Measurements from ENCODE around the gene KIAA1671. TPM values are rescaled to one million over a fixed set of nuclear protein-coding genes. Genes with fewer than 3 reads are reported as not detected.

Gene KIAA1671
- total and polyA plus RNA-seq, 9 of the 15 experiments (the other 6 are each of a cell fraction or from before 2014, with no cell fraction given): under 0.01 to 0.11 (median 0.02) TPM; not detected in 5

DNA sequence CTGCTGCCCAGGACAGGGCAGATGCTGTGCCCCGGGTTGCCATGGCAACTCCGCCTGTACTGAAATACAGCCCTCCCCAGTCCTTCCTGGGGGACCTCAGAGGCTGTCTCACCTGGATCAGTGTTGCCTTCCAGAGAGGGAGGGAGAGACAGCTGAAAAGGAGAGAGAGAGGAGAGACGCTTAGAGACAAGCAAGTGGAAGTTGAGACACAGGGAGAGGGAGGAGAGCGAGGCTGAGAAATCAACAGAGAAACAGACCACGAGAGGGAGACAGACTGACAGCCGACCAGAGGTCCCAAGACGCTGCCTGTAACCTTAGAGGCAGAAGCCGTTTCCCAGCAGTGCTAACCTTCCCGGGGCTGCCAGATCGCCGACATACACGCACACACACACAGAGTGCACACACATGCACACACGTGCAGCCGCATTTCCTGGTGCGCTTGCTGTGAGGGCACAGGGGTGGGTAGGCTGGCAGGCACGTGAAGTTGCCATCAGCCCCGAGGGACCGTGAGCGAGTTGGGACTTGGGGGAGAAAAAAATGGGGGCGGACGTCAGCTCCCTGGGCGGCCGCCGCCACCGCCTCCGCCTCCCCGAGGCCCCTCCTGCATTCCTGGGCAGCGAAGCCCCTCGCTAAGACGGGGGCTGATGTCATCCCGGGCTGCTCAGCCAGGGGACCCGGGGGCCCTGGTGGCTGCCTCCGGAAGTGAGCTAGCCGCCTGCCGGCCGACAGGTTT lies 158.5 kb downstream of the KIAA1671 start:
- DNase-seq (ENCODE audit: extremely low read depth in 1 of 4, low spot score in 3 of 4) (peak; percentile 33 to 50 (median 44)), FAIRE-seq (no peak), ATAC-seq (peak; percentile 82)
- intact Hi-C loops (cut with micrococcal nuclease): no loop called here
- Histone ChIP-seq H3K4me3 (peak overlapping the region; percentile 23; the same call in 1 of the 2 replicates), H3K9ac (ENCODE audit: insufficient read depth in 1 of 2, low read depth in 2 of 2, low read length in 2 of 2) (0 out of 4 replicates have a peak overlapping the region, but pooled peaks of 1 of the 2 experiments have one; percentile 17), H3K4me1 (replicated peaks in 1 of 2; ENCODE audit: control insufficient read depth in 2 of 2, insufficient read depth in 2 of 2, low read length in 2 of 2) (peaks cover 0 to 6% of the 10 kb centered on the region in 2 experiments; a peak in 2 of 5 replicates), H3K27me3 (ENCODE audit: control insufficient read depth in 2 of 2, insufficient read depth in 2 of 2, low read length in 2 of 2) (peaks cover 7 to 27% of the 10 kb centered on the region in 2 experiments; a peak in 4 of 5 replicates), H2AFZ (ENCODE audit: low read depth, low read length) (peak overlapping the region; percentile 69), H3K79me2 (ENCODE audit: control insufficient read depth, insufficient read depth, low read length) (no peaks in the 10 kb centered on the region), H3K27ac (ENCODE audit: extremely low read depth, low read depth, low read length) (no peak overlapping the region), H3K9me1 (ENCODE audit: control insufficient read depth, insufficient read depth, low read length) (no peaks in the 10 kb centered on the region), H3K4me2 (ENCODE audit: insufficient read depth, low read length) (peak overlapping the region; percentile 64), H3K36me3 (ENCODE audit: control insufficient read depth, insufficient read depth, low read length) (no peaks in the 10 kb centered on the region), H4K20me1 (replicated peaks; ENCODE audit: control insufficient read depth, insufficient read depth, low read length) (peaks cover 7% of the 10 kb centered on the region), H3K9me3 (replicated peaks; ENCODE audit: control insufficient read depth, insufficient read depth, low read depth, low read length) (no peaks in the 10 kb centered on the region)
- ChIA-PET POLR2A (interaction anchor here (0.7 to 1.4 kb wide), 2 partner anchors 15 to 357 kb away, joined by 3 to 4 read pairs; no protein-coding TSS in a partner anchor), CTCF (ENCODE audit: low intra/inter-chr PET ratio) (interaction anchor here (0.5 kb wide), 1 partner anchor 21 kb away, joined by 3 read pairs; no protein-coding TSS in a partner anchor)
- 1% methylated on average over 16 of the region's 36 CpGs for WGBS (ENCODE audit: insufficient coverage, low coverage, missing lambda C conversion rate)
- BruUV-seq (replicated peaks): no TSS peak
- in situ Hi-C loops (cut with MboI): no loop called here
- TF ChIP-seq RAD21 (CRISPR knock-in tag; conservative IDR thresholded peaks at IDR 0.05 in 1 of 2, IDR thresholded peaks at IDR 0.05 in 1 of 2): peak in 1 of 2 experiments; percentile 36; a peak in 2 of 4 replicates
- TF ChIP-seq, protein P1, sequence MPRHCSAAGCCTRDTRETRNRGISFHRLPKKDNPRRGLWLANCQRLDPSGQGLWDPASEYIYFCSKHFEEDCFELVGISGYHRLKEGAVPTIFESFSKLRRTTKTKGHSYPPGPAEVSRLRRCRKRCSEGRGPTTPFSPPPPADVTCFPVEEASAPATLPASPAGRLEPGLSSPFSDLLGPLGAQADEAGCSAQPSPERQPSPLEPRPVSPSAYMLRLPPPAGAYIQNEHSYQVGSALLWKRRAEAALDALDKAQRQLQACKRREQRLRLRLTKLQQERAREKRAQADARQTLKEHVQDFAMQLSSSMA (CRISPR knock-in tag; IDR thresholded peaks at IDR 0.05): no peak
- TF ChIP-seq RFX1 (IDR thresholded peaks at IDR 0.05): peak; percentile 91
- TF ChIP-seq CTCF (IDR thresholded peaks at IDR 0.05 in 2 of 3, conservative IDR thresholded peaks at IDR 0.05 in 1 of 3; ENCODE audit: insufficient read depth in 2 of 3, low read depth in 1 of 3, low read length in 3 of 3): peak; percentile 38 to 48 (median 46); a peak in 5 of 6 replicates
- no peak for TF ChIP-seq NFRKB (IDR thresholded peaks at IDR 0.05; ENCODE audit: low read depth)
- no peak for TF ChIP-seq ZEB2 (IDR thresholded peaks at IDR 0.05)
- no peak for TF ChIP-seq ZNF354B (CRISPR knock-in tag; IDR thresholded peaks at IDR 0.05)
- TF ChIP-seq ZNF140 (CRISPR knock-in tag; IDR thresholded peaks at IDR 0.05): no peak
- TF ChIP-seq, protein P2, sequence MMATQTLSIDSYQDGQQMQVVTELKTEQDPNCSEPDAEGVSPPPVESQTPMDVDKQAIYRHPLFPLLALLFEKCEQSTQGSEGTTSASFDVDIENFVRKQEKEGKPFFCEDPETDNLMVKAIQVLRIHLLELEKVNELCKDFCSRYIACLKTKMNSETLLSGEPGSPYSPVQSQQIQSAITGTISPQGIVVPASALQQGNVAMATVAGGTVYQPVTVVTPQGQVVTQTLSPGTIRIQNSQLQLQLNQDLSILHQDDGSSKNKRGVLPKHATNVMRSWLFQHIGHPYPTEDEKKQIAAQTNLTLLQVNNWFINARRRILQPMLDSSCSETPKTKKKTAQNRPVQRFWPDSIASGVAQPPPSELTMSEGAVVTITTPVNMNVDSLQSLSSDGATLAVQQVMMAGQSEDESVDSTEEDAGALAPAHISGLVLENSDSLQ (IDR thresholded peaks at IDR 0.05): peak; percentile 45; the same call in 1 of the 2 replicates
- no peak for TF ChIP-seq RFX7 (CRISPR knock-in tag; IDR thresholded peaks at IDR 0.05)
- no peak for TF ChIP-seq ZNF431 (CRISPR knock-in tag; IDR thresholded peaks at IDR 0.05)
- no peak for TF ChIP-seq SNRNP70 (optimal IDR thresholded peaks at IDR 0.05; ENCODE audit: low read depth, low read length)
- no peak for TF ChIP-seq AFF1 (IDR thresholded peaks at IDR 0.05; ENCODE audit: low read depth in 1 of 2, partially characterized antibody in 2 of 2)
